ENCODE measurements around the gene PROS1.

DNA sequence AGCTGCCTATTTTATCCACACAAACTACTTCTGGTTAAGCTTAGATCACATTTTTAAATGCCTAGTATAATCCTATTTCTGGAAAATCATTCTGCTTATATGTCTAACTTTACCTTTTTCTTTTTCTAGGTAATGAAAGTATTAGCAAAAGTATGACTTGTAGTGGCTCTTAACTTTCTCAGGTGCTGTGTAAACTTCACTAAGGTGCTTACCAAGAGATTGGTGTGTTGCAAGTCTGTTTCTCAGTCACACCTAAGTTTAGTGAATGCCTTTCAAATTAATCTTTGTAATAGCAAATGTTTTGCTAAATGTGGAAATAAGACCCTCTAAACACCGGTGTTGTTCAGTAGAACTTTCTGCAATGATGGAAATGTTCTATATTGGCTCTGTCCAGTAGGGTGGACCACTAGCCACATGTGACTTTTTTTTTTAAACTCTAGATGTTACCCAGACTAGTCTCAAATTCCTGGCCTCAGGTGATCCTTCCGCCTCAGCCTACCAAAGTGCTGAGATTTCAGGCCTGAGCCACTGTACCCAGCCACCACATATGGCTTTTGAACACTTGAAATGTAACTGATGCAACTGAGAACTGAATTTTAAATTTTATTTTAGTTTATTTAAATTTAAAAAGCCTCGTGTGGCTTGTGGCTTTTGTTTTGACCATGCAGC is 28.3 kb upstream of the PROS1 start:
- no peak for TF ChIP-seq POLR2A (IDR thresholded peaks at IDR 0.05)
- TF ChIP-seq, protein P1, sequence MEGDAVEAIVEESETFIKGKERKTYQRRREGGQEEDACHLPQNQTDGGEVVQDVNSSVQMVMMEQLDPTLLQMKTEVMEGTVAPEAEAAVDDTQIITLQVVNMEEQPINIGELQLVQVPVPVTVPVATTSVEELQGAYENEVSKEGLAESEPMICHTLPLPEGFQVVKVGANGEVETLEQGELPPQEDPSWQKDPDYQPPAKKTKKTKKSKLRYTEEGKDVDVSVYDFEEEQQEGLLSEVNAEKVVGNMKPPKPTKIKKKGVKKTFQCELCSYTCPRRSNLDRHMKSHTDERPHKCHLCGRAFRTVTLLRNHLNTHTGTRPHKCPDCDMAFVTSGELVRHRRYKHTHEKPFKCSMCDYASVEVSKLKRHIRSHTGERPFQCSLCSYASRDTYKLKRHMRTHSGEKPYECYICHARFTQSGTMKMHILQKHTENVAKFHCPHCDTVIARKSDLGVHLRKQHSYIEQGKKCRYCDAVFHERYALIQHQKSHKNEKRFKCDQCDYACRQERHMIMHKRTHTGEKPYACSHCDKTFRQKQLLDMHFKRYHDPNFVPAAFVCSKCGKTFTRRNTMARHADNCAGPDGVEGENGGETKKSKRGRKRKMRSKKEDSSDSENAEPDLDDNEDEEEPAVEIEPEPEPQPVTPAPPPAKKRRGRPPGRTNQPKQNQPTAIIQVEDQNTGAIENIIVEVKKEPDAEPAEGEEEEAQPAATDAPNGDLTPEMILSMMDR (IDR thresholded peaks at IDR 0.05) = no peak
